Stimulated activated CD4-positive, alpha-beta T cell treated with anti-CD3 and anti-CD28 coated beads, Interleukin-1b, Interleukin-23, amount 100 ng/mL, for 48 hours (primary cell): ENCODE results near the gene FNDC7.
"Not testable (repeated sequence)": the region's sequence is repeated elsewhere in the genome, so short reads cannot be mapped to it uniquely, and the experiment has no call there.

Experiments used
- DNase-seq: peaks from one replicate; pipeline ENCODE4 v3.0.0-alpha.2; 2020

FNDC7 gene

GRCh38 chr1:108699375-108700332 is 13.1 kb upstream of the FNDC7 start:
- no peak for DNase-seq

GRCh38 chr1:108701176-108701849 is 11.4 kb upstream of the FNDC7 start:
- no peak for DNase-seq

- DNase-seq: not testable (repeated sequence)
Observed at GRCh38 chr1:108702109-108702508, 10.6 kb upstream of the FNDC7 start.

GRCh38 chr1:108703939-108704338 is 8.8 kb upstream of the FNDC7 start:
- DNase-seq: peak; percentile 13

- no peak for DNase-seq
Observed at GRCh38 chr1:108704496-108704895, 8.2 kb upstream of the FNDC7 start.

GRCh38 chr1:108706643-108707042 is 6.1 kb upstream of the FNDC7 start:
- no peak for DNase-seq

- peak; percentile 64 for DNase-seq
Observed at GRCh38 chr1:108708691-108709660, 3.7 kb upstream of the FNDC7 start.

- DNase-seq: no peak
Observed at GRCh38 chr1:108715932-108716331, 3.2 kb downstream of the FNDC7 start.

- no peak for DNase-seq
Observed at GRCh38 chr1:108716437-108717230, 3.9 kb downstream of the FNDC7 start.

GRCh38 chr1:108717774-108718316 is 5.1 kb downstream of the FNDC7 start:
- no peak for DNase-seq

- DNase-seq: no peak
Observed at GRCh38 chr1:108718927-108719655, 6.4 kb downstream of the FNDC7 start.

- DNase-seq: no peak
Observed at GRCh38 chr1:108719656-108720435, 7.1 kb downstream of the FNDC7 start.

- no peak for DNase-seq
Observed at GRCh38 chr1:108722292-108722691, 9.6 kb downstream of the FNDC7 start.

GRCh38 chr1:108725906-108726305 is 13.2 kb downstream of the FNDC7 start:
- no peak for DNase-seq

GRCh38 chr1:108728327-108728923 is 15.7 kb downstream of the FNDC7 start:
- no peak for DNase-seq

GRCh38 chr1:108729481-108729880 is 16.8 kb downstream of the FNDC7 start:
- DNase-seq: no peak

GRCh38 chr1:108732398-108732797 is 19.7 kb downstream of the FNDC7 start:
- DNase-seq: no peak

- DNase-seq: no peak
Observed at GRCh38 chr1:108734171-108734865, 21.6 kb downstream of the FNDC7 start.

GRCh38 chr1:108742253-108742652 is 29.5 kb downstream of the FNDC7 start:
- DNase-seq: no peak
